Calu3 (cell line): Measurements from ENCODE around the gene NACA2. TPM values are rescaled to one million over a fixed set of nuclear protein-coding genes. Genes with fewer than 3 reads are reported as not detected.
A peak's percentile ranks its signal among the peaks of the same experiment; 100 is the strongest.
"Not testable (repeated sequence)": the region's sequence is repeated elsewhere in the genome, so short reads cannot be mapped to it uniquely, and the experiment has no call there.

Experiments used
- BruUV-seq: library from RNA; stranded (reverse); fragments of 400-500 nt; replicated peaks from 2 replicates; lab custom pipeline; 2021; lab: Mats Ljungman, UMichigan
- CTCF ChIA-PET: fragments of 300-600 bp; sonication (Branson Sonifier 250); formaldehyde crosslinking; loops from one replicate; lab custom pipeline; 2022; ENCODE audit warnings: antibody characterized with exemption; lab: Charles Lee
- DNase-seq: peaks from one replicate; pipeline ENCODE4 v3.0.0; 2022
- H3K27ac Mint-ChIP-seq: one replicate; pipeline ENCODE4 v1.8.0; 2022; ENCODE audit warnings: mixed read lengths; ENCODE audit not compliant: unreplicated experiment
- H3K27me3 Mint-ChIP-seq: one replicate; pipeline ENCODE4 v1.8.0; 2022; ENCODE audit warnings: mixed read lengths; ENCODE audit not compliant: unreplicated experiment
- H3K36me3 Mint-ChIP-seq: one replicate; pipeline ENCODE4 v1.8.0; 2022; ENCODE audit warnings: mild to moderate bottlenecking, moderate library complexity, mixed read lengths; ENCODE audit not compliant: insufficient read depth, unreplicated experiment
- H3K4me1 Mint-ChIP-seq: one replicate; pipeline ENCODE4 v1.8.0; 2022; ENCODE audit warnings: mild to moderate bottlenecking, low read depth, mixed read lengths; ENCODE audit not compliant: unreplicated experiment
- H3K4me3 Mint-ChIP-seq: one replicate; pipeline ENCODE4 v1.8.0; 2022; ENCODE audit warnings: mild to moderate bottlenecking, low read depth, moderate library complexity, mixed read lengths; ENCODE audit not compliant: unreplicated experiment
- H3K9me3 Mint-ChIP-seq: one replicate; pipeline ENCODE4 v1.8.0; 2022; ENCODE audit warnings: low read depth, mixed read lengths; ENCODE audit not compliant: unreplicated experiment
- intact Hi-C: fragments of 100-400 bp; cut with micrococcal nuclease; formaldehyde crosslinking; loops from one replicate; pipeline ENCODE4 v1.10.0; 2022; ENCODE audit not compliant: unreplicated experiment
- total RNA-seq: library from RNA; stranded (reverse); gene quantifications from 2 replicates; pipeline ENCODE4 v1.2.3, GENCODE V29; 2022
- TF ChIP-seq, protein P1 (sequence below): fragments of 200-600 bp; IDR thresholded peaks from one replicate; pipeline ENCODE4 v1.8.0; 2022; ENCODE audit warnings: antibody characterized with exemption; ENCODE audit not compliant: unreplicated experiment

Gene NACA2
- total RNA-seq, 1 experiment from 2014 or later = not detected

GRCh38 chr17:61575983-61576382 lies 15.0 kb downstream of the NACA2 start:
- BruUV-seq = no TSS peak
- Mint-ChIP-seq H3K9me3 (peaks cover 3% of the 10 kb centered on the region), H3K4me1 (peaks cover 18% of the 10 kb centered on the region), H3K36me3 (no peaks in the 10 kb centered on the region), H3K4me3 (no peak overlapping the region), H3K27ac (no peak overlapping the region), H3K27me3 (no peaks in the 10 kb centered on the region)
- TF ChIP-seq, protein P1, sequence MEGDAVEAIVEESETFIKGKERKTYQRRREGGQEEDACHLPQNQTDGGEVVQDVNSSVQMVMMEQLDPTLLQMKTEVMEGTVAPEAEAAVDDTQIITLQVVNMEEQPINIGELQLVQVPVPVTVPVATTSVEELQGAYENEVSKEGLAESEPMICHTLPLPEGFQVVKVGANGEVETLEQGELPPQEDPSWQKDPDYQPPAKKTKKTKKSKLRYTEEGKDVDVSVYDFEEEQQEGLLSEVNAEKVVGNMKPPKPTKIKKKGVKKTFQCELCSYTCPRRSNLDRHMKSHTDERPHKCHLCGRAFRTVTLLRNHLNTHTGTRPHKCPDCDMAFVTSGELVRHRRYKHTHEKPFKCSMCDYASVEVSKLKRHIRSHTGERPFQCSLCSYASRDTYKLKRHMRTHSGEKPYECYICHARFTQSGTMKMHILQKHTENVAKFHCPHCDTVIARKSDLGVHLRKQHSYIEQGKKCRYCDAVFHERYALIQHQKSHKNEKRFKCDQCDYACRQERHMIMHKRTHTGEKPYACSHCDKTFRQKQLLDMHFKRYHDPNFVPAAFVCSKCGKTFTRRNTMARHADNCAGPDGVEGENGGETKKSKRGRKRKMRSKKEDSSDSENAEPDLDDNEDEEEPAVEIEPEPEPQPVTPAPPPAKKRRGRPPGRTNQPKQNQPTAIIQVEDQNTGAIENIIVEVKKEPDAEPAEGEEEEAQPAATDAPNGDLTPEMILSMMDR = no peak
- DNase-seq = no peak
- CTCF ChIA-PET = interaction anchor here (2.1 kb wide), 1 partner anchor 164 kb away, joined by 7 read pairs; no protein-coding TSS in a partner anchor
- intact Hi-C loops = loop anchor here (2.0 kb wide), 1 partner anchor 163 kb away; no protein-coding TSS in a partner anchor

DNA sequence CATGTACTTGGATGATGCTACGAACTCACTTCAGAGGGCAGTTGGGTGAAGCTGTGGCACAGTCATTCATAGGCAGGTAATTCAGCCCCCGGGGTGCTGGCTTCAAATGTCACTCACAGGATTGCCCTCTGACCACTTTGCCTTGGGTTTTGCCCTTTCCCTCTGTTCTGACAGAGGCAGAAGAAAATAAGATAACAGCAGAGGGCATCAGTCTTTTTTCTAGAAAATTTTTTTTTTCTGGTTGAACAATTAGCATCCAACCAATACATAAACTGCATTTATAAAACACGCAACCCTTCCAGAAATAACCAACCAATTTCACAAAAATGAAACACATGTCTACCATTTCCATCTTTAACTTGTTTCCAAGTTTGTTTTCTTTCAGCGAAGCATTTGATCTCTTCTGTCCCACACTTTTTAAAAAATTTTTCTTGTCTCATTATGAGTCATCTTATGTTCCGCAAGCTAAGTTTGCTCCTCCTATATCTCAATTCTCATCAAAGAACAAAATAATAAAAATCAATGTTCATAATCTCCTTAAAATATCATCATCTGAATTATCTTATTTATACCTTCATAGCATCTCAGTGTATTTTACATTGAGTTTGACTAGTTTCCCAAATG lies 15.6 kb downstream of the NACA2 start:
- CTCF ChIA-PET = interaction anchor here (0.6 to 2.1 kb wide), 3 partner anchors 16 to 261 kb away, joined by 3 to 7 read pairs (median 4); no protein-coding TSS in a partner anchor
- Mint-ChIP-seq H3K27me3 (no peaks in the 10 kb centered on the region), H3K9me3 (peaks cover 3% of the 10 kb centered on the region), H3K4me1 (peaks cover 13% of the 10 kb centered on the region), H3K4me3 (no peak overlapping the region), H3K36me3 (no peaks in the 10 kb centered on the region), H3K27ac (no peak overlapping the region)
- DNase-seq = no peak
- intact Hi-C loops = loop anchor here (2.0 kb wide), 1 partner anchor 163 kb away; no protein-coding TSS in a partner anchor
- TF ChIP-seq, protein P1 = no peak
- BruUV-seq = no TSS peak

- Mint-ChIP-seq H3K9me3 (peaks cover 3% of the 10 kb centered on the region), H3K36me3 (no peaks in the 10 kb centered on the region), H3K27ac (no peak overlapping the region), H3K4me1 (peaks cover 8% of the 10 kb centered on the region), H3K27me3 (no peaks in the 10 kb centered on the region), H3K4me3 (no peak overlapping the region)
- no TSS peak for BruUV-seq
- intact Hi-C loops = loop anchor here (2.0 kb wide), 1 partner anchor 162 kb away; no protein-coding TSS in a partner anchor
- DNase-seq = peak; percentile 29
- CTCF ChIA-PET = interaction anchor here (0.6 to 2.1 kb wide), 5 partner anchors 15 to 262 kb away, joined by 3 to 7 read pairs (median 4); no protein-coding TSS in a partner anchor
- TF ChIP-seq, protein P1 = no peak
Measured at GRCh38 chr17:61574542-61575351, 16.3 kb downstream of the NACA2 start.

DNA sequence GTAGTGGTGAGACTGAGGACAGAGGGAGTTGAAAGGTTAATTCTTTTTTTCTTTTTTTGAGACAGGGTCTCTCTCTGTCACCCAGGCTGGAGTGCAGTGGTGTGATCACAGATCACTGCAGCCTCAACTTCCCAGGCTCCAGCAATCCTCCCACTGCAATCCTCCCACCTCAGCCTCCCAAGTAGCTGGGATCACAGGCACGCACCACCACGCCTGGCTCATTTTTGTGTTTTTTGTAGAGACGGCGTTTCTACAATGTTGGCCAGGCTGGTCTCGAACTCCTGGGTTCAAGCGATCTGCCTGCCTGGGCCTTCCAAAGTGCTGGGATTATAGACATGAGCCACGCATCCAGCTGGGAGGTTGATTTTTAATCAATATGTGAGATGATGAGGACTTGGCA lies 18.5 kb downstream of the NACA2 start:
- intact Hi-C loops, H3K9me3 Mint-ChIP-seq, H3K27me3 Mint-ChIP-seq, DNase-seq, H3K4me3 Mint-ChIP-seq, BruUV-seq, CTCF ChIA-PET, H3K27ac Mint-ChIP-seq, H3K36me3 Mint-ChIP-seq: not testable (repeated sequence)
- H3K4me1 Mint-ChIP-seq = peaks cover 20% of the 10 kb centered on the region
